ENCODE results near the gene EZH1. TPM values are rescaled to one million over a fixed set of nuclear protein-coding genes. Genes with fewer than 3 reads are reported as not detected.
A peak's percentile ranks its signal among the peaks of the same experiment; 100 is the strongest.

The EZH1 gene
- total RNA-seq, 1 experiment from 2014 or later, result 22.4 TPM

- no peak for TF ChIP-seq PREB (CRISPR knock-in tag; IDR thresholded peaks at IDR 0.05; ENCODE audit: borderline replicate concordance)
- TF ChIP-seq NR1H2 (CRISPR knock-in tag; IDR thresholded peaks at IDR 0.05), result no peak
- TF ChIP-seq KAT7 (CRISPR knock-in tag; IDR thresholded peaks at IDR 0.05; ENCODE audit: borderline replicate concordance), result no peak
Measured at GRCh38 chr17:42672038-42672437, 72.8 kb downstream of the EZH1 start (continued).

GRCh38 chr17:42670789-42671657 lies 73.8 kb downstream of the EZH1 start:
- Mint-ChIP-seq H3K4me3 (peak overlapping the region; percentile 68), H3K27me3 (ENCODE audit: low read depth) (peaks cover 3% of the 10 kb centered on the region), H3K4me1 (peaks cover 41% of the 10 kb centered on the region), H3K27ac (peak overlapping the region; percentile 39; the same call in 1 of the 2 replicates), H3K9me3 (no peaks in the 10 kb centered on the region), H3K36me3 (peaks cover 23% of the 10 kb centered on the region)
- no peak for TF ChIP-seq ZBTB21 (CRISPR knock-in tag; IDR thresholded peaks at IDR 0.05; ENCODE audit: borderline replicate concordance)
- TF ChIP-seq, protein P1, sequence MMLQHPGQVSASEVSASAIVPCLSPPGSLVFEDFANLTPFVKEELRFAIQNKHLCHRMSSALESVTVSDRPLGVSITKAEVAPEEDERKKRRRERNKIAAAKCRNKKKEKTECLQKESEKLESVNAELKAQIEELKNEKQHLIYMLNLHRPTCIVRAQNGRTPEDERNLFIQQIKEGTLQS (CRISPR knock-in tag; conservative IDR thresholded peaks at IDR 0.05), result no peak
- TF ChIP-seq IRF1 (CRISPR knock-in tag; IDR thresholded peaks at IDR 0.05), result no peak
- TF ChIP-seq FOXJ3 (CRISPR knock-in tag; IDR thresholded peaks at IDR 0.05; ENCODE audit: borderline replicate concordance), result no peak
- TF ChIP-seq SMAD3 (CRISPR knock-in tag; IDR thresholded peaks at IDR 0.05; ENCODE audit: borderline replicate concordance), result no peak
- TF ChIP-seq FOXP1 (CRISPR knock-in tag; IDR thresholded peaks at IDR 0.05; ENCODE audit: borderline replicate concordance), result no peak
- TF ChIP-seq ZBTB43 (CRISPR knock-in tag; IDR thresholded peaks at IDR 0.05), result no peak
- TF ChIP-seq, protein P2, sequence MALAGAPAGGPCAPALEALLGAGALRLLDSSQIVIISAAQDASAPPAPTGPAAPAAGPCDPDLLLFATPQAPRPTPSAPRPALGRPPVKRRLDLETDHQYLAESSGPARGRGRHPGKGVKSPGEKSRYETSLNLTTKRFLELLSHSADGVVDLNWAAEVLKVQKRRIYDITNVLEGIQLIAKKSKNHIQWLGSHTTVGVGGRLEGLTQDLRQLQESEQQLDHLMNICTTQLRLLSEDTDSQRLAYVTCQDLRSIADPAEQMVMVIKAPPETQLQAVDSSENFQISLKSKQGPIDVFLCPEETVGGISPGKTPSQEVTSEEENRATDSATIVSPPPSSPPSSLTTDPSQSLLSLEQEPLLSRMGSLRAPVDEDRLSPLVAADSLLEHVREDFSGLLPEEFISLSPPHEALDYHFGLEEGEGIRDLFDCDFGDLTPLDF (CRISPR knock-in tag; IDR thresholded peaks at IDR 0.05), result no peak
- no peak for TF ChIP-seq ZNF416 (CRISPR knock-in tag; IDR thresholded peaks at IDR 0.05)
- no peak for TF ChIP-seq SP1 (CRISPR knock-in tag; conservative IDR thresholded peaks at IDR 0.05)
- TF ChIP-seq, protein P3, sequence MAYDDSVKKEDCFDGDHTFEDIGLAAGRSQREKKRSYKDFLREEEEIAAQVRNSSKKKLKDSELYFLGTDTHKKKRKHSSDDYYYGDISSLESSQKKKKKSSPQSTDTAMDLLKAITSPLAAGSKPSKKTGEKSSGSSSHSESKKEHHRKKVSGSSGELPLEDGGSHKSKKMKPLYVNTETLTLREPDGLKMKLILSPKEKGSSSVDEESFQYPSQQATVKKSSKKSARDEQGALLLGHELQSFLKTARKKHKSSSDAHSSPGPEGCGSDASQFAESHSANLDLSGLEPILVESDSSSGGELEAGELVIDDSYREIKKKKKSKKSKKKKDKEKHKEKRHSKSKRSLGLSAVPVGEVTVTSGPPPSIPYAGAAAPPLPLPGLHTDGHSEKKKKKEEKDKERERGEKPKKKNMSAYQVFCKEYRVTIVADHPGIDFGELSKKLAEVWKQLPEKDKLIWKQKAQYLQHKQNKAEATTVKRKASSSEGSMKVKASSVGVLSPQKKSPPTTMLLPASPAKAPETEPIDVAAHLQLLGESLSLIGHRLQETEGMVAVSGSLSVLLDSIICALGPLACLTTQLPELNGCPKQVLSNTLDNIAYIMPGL (CRISPR knock-in tag; IDR thresholded peaks at IDR 0.05), result no peak
- CTCF ChIA-PET, result interaction anchor here (0.6 to 4.9 kb wide), 12 partner anchors 9 to 153 kb away, joined by 3 to 58 read pairs (median 6); partner anchors contain the start of genes CCR10, CNTNAP1, PSMC3IP and RETREG3
- DNase-seq (ENCODE audit: low spot score) (no peak), ATAC-seq (peak; percentile 13)
- POLR2A ChIA-PET, result interaction anchor here (0.5 to 3.8 kb wide), 7 partner anchors 8 to 740 kb away, joined by 3 to 13 read pairs (median 4); partner anchors contain the start of genes ODAD4, RETREG3, TUBG1 and TUBG2

Data from WTC11 (cell line).